Hematopoietic multipotent progenitor cell treated with erythropoietin and hydrocortisone succinate and interleukin-3 and kit ligand, for 6 days (in vitro differentiated cells): ENCODE measurements around the gene IPCEF1.
"Not testable (repeated sequence)": the region's sequence is repeated elsewhere in the genome, so short reads cannot be mapped to it uniquely, and the experiment has no call there.

Experiments used
- DNase-seq: peaks from one replicate; pipeline ENCODE4 v3.0.0-alpha.2; 2015

IPCEF1 gene

DNA sequence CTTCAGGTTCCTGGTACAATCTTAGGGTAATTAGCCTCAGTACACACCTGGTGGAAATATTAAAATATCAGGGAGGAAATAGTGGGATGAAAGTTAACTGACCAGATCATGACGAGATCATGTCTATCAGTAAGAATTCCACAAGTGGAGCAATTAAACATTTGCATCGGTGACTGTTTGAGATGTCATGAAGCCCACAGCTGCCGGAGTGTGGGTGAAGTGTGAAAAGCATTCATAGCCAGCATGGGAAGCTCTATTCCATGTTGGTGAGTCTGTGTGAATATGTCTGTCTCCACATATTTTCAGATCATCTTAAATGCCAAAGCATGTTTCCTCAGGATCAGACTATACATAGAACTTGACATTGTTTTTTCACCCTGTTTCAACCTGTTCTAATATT, 142.8 kb downstream of the IPCEF1 start:
- no peak for DNase-seq

DNA sequence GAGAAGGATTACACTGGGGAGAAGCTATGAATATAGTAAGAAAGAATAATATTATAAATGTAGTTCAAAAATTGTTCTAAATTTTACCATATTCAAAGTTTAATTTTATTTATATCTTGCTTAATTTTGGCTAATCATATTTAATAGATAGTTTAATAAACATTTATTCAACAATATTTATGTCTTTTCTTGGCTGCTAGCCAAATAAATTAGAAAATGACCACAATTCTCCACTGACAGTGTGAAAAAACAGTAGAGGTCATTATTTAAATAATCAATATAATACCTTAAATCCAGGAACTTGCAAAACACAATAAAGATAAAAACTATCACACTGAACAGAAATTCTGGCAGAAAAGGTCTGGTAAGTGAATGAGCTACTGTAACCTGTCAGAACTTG, 145.9 kb downstream of the IPCEF1 start:
- no peak for DNase-seq

DNA sequence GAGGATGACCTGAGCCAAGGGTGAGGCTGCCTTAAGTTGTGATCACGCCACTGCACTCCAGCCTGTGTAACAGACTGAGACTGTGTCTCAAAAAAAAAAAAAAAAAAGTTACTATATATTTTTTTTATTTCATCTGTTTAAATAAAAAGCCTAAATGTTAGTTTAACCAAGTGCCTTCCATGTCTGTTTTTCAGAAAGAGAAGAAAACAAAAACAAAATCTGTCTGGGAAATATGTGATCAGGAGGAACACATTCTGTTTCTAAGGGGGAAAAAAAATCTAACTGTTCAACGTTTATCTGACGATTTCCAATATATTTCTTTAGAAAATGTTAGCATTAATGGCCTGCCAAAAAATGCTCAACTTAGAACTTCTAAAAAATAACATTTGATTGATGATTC, 147.0 kb downstream of the IPCEF1 start:
- no peak for DNase-seq

DNA sequence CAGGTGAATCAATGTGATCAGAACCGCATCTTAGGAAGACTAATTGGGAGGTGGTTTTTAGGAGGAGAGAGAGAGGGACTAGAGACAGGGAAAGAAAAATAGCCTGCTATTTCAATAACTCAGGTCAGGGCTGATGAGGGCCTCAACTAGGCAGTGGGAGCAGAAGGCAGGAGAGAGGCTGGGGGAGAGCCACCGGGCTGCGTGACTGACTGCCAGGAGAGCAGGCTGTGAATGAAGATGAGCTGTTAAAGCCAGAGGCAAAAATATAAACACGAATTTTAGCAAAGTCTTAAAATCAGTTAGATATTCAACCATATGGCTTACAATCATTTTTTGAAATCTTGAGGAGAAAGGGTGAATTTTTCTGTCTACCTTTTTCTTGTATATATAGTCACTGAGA, 149.6 kb downstream of the IPCEF1 start:
- no peak for DNase-seq

DNA sequence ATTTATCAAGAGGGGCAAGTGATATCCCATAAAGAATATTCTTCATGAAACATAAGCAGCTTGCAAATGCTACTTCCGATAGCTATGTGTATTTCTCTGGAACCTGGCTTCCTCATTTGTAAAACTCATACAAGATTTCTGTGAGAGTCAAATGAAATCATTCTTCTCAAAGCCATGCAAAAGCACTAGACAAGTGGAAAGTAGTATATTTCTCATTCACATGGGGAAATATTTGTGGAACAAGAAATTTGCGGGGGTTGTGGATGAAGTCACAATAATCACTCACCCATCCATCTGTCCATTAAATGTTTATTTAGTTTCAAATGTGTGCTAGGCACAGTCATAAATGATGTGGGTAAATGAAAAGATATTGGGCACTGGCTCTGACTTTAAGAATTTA, 150.5 kb downstream of the IPCEF1 start:
- no peak for DNase-seq

DNA sequence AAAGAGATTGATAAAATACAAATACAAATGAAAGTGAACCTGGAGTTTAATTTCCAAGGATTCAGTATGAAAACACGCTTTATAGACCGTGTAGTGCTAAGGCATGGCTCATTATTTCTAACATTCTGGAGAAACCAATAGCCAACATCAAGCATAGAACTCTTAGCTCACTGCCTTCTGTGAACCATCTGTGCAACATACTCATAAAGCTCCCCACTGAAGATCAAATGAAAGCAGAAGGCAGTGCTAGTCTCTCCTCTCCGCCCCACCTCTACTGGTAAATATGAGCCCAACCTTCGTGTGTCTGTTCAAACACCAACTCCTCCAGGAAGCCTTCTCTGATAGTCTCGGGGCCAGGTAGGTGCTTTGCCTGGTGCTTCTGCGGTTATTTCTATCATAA, 153.6 kb downstream of the IPCEF1 start:
- no peak for DNase-seq

DNA sequence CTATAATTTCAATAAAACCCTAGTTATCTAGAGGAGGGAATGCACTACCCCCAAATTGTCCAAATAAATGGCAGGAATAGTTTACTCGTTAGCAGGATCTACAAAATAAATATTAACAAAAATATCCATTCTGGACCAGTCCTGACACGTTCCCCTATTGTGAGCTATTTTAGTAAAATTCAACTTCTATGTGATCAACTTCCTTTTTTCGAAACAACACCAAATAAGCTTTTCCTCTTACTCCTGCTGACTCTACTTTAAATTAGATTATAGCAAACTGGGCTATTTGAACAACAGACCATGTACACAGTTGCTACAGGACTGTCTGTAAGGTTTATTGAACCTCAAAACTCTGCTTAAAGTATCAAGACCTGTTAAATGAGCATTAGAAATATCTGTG, 154.3 kb downstream of the IPCEF1 start:
- no peak for DNase-seq

DNA sequence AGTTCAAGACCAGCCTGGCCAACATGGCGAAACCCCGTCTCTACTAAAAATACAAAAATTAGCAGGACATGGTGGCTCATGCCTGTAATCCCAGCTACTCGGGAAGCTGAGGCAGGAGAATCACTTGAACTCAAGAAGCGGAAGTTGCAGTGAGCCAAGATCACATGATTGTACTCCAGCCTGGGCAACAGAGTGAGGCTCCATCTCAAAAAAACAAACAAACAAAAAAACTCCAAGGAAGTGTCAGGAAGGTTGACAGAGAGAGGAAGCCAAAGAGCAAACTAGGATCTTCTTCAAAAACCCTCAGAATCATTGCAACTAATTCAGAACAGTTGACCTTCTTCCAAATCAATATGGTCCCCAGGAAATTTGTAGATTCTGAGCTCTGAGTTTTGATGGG, 154.9 kb downstream of the IPCEF1 start:
- DNase-seq: not testable (repeated sequence)

DNA sequence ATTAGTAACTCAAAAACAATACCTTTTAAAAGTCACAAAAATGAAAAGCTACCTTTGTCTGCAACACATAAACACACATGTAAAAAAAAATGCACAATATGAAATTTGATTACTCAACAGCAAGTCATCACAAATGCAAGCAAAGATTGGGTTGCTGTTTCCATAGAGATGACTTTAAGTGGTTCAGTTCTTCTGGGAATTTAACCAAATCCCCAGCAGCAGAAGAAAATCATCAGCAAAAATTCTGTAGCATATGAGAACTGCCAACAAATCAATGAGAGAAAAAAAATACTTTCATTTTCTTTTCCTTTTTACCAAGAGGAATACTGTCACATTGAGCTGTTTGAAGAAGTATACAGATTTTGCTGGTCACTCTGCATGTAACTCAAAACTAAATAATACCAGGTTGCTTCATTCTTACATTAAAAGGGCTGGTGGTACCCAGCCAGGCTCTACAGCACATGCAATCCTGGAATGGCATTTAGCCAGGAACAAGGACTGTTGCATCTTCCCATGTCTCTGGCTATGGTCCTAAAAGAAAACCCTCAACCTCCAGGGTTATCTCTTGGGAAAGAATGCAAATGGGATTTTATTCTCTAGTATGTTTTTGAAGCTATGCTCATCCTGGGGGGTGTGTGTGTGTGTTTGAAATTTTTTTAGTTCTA, 159.3 kb downstream of the IPCEF1 start:
- DNase-seq: no peak

DNA sequence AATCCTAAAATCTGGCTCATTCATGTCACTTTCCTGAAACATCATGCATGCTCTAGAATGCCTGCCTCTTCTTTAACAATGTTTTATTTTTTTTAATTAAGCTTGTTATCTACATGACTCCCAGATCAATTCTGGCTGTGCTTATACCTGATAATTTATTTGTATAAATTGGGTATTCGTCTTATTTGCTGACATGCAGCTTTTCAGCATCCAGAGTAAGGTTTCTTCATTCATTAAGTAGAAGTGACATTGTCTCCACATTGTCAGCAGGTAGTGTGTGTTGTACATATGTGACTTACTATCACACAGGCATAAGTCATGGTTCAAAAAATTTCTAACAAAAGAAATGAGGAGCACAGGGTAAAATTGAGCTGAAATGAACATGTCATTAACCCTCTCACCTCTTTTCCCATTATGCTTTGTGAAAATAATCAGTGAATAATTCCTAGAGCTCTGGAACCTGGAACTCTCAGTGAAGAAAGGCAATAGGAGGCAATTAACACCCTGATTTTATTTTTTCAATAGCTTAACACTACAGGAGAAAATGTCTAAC, 160.2 kb downstream of the IPCEF1 start:
- DNase-seq: no peak

DNA sequence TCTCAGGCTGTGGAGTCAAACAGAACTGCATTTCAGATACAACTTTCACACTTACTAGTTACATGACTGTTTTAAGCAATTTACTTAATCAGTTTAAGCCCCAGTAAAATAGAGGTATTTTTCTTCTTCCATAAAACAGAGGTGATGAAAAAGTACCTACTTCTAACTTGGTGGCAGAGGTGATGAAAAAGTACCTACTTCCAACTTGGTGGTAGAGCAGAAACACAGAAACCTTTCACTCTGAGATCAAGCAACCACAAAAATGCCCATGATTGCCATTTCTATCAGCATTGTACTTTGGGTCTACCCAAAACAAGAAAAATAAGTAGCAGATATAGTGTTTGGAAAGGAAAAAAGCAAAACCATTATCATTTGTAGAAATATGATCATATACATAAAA, 168.9 kb downstream of the IPCEF1 start:
- no peak for DNase-seq

DNA sequence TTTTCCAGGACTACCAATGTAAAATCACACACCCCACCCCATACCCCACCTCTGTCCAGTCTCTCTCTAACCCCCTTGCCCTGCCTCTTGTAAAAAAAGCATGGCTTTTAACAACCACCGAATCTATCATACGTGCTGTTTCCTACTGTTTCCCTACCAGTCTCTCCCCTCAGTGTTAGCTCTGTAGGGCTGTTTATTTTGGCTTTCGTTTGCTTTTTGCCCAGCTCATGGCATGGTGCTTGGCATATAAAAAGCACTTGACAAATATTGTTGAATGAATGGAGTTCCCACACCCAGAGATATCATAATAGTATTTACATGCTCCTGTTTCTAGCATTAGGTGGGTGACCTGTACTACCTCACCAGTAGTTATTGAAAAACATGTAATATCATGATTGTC, 169.4 kb downstream of the IPCEF1 start:
- no peak for DNase-seq

DNA sequence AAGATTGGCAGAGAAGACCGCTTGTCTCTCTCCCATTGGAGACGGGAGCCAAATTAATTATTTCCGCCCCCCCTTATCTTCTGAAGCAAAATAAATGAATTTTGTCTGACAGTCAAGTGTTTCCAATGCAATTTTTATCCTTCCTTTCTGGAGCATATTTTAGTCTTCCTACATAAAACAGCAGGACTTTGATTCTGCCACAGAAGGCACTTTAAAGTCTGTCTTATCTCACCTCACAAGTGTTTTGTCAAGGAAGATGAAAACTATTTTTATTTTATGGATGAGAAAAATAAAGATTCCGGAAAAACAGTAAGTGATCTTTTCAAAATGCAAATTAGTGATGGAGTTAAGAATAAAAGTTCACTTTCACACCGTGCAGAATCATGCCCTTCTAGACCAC, 177.2 kb downstream of the IPCEF1 start:
- no peak for DNase-seq

DNA sequence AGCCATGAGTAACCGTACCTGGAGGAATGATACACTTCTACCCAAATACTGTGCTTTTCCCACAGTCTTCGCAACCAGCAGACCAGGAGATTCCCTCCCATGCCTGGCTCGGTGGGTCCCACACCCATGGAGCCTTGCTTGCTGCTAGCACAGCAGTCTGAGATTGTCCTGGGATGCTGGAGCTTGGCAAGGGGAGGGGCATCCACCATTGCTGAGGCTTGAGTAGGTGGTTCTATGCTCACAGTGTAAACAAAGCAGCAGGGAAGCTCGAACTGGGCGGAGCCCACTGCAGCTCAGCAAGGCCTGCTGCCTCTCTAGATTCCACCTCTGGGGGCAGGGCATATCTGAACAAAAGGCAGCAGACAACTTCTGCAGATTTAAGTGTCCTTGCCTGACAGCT, 184.2 kb downstream of the IPCEF1 start:
- DNase-seq: not testable (repeated sequence)

DNA sequence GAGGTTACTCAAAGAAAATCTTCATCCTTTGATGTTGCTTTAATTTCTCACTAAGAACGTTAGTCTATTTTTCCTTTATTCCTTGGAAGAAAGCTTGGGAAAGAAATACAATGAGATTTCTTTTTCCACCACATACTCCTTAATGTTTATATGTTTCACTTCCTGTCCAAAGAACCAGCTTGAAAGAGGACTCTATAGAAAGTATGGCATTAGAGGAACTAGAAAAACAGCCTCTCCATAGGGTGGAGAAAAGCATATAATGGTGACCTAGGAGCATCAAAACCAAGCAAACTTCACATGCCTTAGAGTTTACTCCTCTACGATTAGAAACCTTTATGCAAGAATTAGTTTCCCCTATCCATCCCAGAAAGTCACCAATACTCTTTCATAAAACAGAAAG, 186.5 kb downstream of the IPCEF1 start:
- DNase-seq: no peak

DNA sequence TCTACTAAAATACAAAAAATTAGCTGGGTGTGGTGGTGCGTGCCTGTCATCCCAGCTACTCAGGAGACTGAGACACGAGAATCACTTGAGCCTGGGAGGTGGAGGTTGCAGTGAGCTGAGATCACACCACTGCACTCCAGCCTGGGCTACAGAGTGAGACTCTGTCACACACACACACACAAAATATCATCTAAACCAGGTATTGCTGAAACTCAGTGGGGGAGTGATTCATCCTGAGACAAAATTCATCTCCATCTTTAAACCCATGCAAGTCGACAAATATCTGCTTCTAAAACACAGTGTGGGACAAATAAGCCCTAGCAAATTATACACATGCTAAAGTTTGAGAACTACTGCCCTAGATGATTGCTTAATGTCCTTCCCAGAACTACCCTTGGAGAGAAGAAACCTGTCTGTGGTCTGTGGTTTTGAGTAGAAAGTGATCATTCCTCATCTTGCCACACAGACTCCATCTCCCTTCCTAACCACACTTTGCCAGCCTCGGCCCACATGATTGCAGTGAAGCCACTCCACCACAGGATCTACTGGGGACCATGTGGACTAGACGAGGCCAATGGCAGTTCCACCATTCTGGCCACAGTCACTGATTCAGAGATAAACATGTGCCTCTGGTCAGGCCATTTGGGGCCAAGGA, 187.3 kb downstream of the IPCEF1 start:
- peak; percentile 57 for DNase-seq

DNA sequence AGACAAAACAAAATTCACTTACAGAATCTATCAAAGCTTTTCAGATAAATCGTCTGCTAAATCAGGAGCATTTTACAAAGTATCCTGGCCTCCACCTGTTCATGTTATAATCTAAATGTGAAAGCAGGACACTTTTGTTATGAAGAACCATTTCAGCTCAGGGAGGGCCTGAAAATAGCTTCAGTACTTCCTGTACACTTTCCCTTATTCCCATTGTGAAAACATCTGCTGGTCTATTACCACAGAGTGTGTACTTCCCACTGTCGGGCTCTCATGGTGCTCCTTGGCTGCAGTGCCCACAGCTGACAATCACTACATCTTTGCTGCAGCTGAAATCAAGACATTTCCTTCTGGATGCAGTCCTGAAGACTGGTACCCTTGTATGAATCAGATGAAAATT, 189.5 kb downstream of the IPCEF1 start:
- no peak for DNase-seq

DNA sequence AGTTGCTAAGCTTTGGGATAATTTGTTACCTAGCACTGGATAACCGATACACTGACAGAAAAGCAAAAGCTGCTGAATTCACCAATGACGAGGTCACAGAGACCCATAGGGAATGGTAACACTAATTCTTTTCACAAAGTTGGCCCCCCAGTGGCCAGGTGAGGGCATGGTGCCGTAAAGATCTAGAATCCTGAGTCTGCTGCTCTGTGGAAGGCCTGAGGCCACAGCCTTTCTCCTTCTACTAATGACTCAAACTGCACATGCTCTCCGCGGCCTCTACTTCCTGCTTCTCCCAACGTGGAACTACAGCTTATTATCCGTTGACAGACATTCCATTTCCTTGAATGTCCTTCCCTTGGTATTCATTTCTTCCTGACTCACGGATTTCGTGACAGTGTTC, 190.5 kb downstream of the IPCEF1 start:
- no peak for DNase-seq

DNA sequence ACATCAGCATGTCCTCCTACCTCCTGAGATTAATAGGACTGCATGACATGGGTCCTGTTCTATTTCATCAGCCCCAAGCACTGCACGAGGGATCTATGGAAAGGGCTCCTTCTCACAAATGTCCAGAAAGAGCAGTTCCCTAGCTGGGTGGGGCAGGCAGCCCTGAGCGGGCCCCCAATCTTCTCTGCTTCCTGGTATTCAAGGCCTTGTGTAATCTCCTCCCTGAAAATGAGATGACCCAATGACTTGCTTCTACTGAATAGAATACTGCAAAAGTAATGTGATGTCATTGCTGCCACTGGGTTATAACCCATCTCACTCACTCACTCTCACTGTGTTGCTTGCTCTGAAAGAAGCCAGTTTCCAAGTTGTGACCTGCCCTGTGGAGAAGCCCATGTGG, 191.1 kb downstream of the IPCEF1 start:
- DNase-seq: no peak

DNA sequence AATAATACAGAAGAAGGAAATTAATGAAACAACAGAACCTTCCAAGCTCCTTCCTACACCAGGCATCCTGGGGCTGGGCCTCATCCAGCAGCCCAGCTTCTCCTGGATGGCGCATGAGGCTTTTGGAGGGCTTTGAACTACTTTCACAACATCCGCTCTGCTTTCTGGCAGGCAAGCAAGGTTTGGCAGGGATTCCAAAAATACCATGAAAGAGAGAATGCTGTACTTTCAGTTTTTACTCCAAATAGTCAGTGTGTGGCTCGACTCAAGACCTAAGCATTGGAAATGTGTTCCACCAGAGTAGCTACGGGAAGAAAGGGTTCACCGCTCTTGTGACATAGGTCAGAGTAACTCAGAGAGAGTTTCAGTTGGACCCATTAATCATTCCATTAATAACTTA, 192.2 kb downstream of the IPCEF1 start:
- no peak for DNase-seq

DNA sequence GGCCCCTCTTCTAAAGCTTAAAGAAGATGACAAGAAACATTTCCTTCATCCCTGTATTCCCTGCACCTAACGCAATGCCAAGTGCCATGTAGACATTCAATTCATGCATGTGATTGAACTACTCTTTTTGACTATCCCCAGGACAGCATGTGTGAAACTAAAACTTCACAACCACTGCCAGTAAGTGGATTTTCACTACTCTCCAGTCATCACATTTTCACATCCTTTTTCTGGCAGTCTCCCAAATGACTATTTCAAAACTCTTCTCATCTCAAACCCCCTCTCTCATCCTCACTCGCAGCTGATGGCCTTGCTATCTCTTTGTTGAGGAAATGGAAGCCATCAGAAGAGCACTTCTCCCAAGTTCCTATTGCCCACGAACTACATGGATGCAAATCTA, 194.9 kb downstream of the IPCEF1 start:
- DNase-seq: no peak

DNA sequence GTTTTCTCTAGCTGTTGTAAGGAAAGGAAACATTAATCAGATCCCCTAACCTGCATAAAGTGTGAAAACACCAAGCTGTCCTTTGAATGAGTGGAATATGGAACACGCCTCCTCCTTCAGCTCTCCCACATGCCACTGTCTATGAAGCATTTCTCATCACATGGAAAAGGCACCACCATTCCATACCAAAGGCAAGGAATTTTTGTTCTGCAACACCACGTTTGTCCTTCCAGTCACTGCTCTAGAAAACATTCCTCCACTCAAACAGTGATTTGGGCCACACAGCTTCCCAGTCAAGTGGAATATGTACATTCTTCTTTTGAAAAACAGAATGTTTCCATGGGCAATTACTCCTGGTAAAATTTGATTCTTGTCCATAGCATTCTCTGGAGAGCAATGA, 197.5 kb downstream of the IPCEF1 start:
- no peak for DNase-seq

DNA sequence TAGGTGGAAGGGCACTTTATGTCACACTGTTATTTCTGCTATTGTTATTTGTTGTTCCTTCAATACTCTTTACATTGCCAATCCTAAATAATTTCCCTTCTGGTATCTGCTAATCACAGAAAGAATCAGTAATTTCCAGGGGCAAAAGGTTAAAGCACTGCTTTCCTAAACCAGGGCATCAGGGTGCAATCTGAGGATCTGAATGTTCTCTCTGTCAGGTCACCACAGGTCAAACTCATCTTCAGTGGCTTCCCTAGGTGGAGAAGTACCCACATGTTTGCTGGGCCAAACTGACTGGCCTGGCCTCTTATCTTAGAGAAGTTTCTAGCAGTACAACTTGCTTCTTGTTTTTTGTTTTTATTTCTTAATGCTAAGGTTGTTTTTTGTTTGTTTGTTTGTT, 198.9 kb downstream of the IPCEF1 start:
- DNase-seq: no peak

DNA sequence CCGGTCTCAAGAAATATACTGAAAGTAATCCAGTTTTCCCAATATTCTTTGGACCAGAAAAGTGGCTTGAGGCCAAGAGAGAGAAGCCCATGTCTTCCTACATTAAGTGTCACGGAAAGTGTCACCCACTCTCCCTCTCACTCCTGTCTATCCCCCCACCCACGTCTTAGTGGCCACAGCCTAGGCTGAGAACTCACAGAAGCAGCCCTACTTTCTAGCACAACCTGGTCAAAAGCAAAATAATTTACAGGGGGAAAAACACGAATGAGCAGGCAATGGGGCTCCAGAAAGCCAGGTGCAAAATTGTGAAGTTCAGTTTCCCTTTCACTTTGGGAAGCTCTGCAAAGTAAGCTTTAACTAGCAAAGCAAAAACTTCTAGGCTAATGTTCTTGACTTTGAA, 199.5 kb downstream of the IPCEF1 start:
- DNase-seq: no peak
